GM18508 (cell line): Measurements from ENCODE around the gene KLRC2.
"Not testable (repeated sequence)": the region's sequence is repeated elsewhere in the genome, so short reads cannot be mapped to it uniquely, and the experiment has no call there.

ENCODE experiments used
- ATAC-seq: cut with Tn5 transposase; IDR thresholded peaks from one replicate; pipeline ENCODE4 v1.9.1; 2021; ENCODE audit warnings: moderate number of reproducible peaks; ENCODE audit not compliant: insufficient read depth, unreplicated experiment

Gene KLRC2

GRCh38 chr12:10435816-10436215 is at the start of gene KLRC2:
KLRC2 (minus strand) TSS chr12:10436010; CDS start chr12:10435986, 24 bp downstream.
- not testable (repeated sequence) for ATAC-seq

- ATAC-seq, result not testable (repeated sequence)
These were observed 46.1 kb upstream of the KLRC2 start for GRCh38 chr12:10481901-10482300.

- ATAC-seq, result not testable (repeated sequence)
These were observed 37.0 kb upstream of the KLRC2 start for GRCh38 chr12:10472808-10473207.

DNA sequence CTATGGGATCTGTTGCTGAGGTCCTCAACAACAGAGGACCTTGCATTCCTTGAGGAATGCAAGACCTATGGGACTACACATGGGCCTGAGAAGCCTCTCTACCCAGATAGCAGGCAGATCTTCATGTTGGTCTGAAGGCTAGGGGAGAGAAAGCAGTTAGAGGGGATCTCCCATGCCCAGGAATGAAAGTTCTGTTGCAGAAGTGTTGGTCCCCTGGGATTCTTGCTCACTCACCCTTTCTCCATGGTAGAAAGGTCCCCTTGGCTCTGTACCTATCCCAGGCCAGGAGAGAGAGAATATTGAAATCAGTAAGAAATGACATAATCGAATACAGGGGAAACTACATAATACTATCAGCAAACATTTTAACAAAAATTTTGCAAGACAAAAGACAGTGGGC is 33.9 kb upstream of the KLRC2 start:
- ATAC-seq, result no peak

GRCh38 chr12:10466311-10466710 is 30.5 kb upstream of the KLRC2 start:
- no peak for ATAC-seq

GRCh38 chr12:10457760-10458159 is 21.9 kb upstream of the KLRC2 start:
- ATAC-seq, result no peak

DNA sequence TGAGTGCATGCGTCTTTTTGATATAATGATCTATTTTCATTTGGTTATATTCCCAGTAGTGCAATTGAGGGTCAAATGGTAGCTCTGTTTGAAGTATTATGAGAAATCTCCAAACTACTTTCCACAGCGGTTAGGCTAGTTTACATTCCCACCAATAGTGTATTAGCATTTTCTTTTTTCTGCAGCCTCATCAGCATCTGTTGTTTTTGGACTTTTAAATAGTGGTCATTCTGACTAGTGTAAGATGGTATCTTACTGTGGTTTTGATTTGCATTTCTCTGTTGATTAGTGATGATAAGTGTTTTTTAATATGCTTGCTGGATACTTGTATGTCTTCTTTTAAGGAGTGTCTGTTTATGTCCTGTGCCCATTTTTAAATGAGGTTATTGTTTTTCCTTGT is 21.0 kb upstream of the KLRC2 start:
- ATAC-seq, result no peak

- no peak for ATAC-seq
These were observed 20.0 kb upstream of the KLRC2 start for GRCh38 chr12:10455766-10456165.

GRCh38 chr12:10454531-10454930 is 18.7 kb upstream of the KLRC2 start:
- no peak for ATAC-seq

- no peak for ATAC-seq
These were observed 17.3 kb upstream of the KLRC2 start, which contains the start of gene KLRC1 for GRCh38 chr12:10453156-10453555. KLRC1 (minus strand) TSS chr12:10453377; CDS start chr12:10451156, 2,221 bp downstream.

DNA sequence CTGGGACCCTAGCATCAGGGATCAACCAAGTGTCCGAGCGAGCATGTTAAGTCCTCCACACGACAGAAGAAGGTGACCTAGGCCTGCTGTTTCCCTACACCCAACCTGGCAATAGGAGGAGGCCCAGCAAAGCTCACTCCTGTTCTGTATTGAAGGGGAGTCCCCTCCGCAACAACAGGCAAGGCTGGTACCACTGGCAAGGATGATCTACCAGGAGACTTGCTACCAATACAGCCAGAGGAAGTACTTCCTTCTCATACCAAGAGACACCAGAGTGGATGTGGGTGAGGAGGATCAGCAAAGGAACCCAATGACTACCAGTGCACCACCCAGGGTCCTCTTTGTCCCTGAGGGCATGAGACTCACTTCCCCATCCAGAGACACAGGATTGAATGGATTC is 12.4 kb upstream of the KLRC2 start:
- no peak for ATAC-seq

GRCh38 chr12:10446052-10446451 is 10.2 kb upstream of the KLRC2 start:
- ATAC-seq, result not testable (repeated sequence)

- ATAC-seq, result not testable (repeated sequence)
These were observed 5.3 kb upstream of the KLRC2 start for GRCh38 chr12:10441144-10441543.

DNA sequence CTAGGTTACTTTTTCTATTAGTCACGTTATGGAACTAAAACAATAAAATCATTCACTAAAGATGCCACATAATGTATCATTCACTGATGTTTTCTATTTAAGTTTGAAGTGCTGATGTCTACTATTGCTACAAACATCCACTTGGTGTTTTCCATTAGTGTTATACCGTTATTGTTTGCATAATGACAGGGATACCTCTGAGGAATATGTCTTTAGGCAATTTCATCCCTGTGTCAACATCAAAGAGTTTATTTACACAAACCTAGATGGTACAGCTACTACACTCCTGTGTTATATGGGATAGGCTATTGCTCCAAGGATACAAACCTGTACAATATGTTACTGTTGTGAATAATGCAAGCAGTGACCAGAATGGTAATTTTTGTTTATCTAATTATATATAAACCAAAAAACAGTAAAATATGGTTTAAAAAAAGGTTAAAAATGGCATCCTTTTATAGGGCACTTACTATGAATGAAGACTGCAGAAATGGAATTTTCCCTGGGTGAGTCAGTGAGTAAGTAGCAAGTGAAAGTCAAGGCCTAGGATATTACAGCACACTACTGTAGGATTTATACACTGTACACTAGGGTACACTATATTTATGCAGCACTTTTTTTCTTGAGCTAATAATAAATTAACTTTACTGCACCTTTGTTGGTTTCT is 3.9 kb upstream of the KLRC2 start:
- not testable (repeated sequence) for ATAC-seq

- not testable (repeated sequence) for ATAC-seq
These were observed 1.8 kb upstream of the KLRC2 start for GRCh38 chr12:10437601-10438000.

DNA sequence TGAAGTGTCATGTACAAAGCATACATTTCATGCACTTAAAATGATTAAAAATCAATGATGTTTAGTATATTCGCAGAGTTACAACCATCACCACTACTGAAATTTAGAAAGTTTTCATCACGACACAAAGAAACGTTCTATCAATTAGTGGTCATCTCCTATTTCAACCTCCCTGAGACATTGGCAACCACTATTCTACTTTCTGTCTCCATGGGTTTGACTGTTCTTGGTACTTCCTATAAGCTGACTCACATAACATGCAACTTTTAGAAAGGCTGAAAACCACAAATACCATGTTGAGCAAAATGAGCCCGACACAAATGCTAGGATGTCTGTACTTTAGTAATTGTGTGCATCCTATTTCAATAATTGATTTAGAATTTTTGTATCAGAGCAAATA is 5.2 kb downstream of the KLRC2 start:
- ATAC-seq, result not testable (repeated sequence)

DNA sequence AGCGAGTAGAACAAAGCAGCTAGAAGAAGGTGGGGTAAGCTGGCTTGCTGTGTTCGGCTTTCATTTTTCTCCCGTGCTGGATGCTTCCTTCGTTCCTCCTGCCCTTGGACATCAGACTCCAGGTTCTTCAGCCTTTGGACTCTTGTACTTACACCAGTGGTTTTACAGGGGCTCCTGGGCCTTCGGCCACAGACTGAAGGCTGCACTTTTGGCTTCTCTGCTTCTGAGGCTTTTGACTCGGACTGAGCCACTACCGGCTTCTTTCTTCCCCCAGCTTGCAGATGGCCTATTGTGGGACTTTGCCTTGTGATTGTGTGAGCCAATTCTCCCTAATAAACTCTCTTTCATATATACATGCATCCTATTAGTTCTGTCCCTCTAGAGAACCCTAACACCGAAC is 9.9 kb downstream of the KLRC2 start:
- not testable (repeated sequence) for ATAC-seq

- not testable (repeated sequence) for ATAC-seq
These were observed 11.4 kb downstream of the KLRC2 start for GRCh38 chr12:10424260-10424899.

DNA sequence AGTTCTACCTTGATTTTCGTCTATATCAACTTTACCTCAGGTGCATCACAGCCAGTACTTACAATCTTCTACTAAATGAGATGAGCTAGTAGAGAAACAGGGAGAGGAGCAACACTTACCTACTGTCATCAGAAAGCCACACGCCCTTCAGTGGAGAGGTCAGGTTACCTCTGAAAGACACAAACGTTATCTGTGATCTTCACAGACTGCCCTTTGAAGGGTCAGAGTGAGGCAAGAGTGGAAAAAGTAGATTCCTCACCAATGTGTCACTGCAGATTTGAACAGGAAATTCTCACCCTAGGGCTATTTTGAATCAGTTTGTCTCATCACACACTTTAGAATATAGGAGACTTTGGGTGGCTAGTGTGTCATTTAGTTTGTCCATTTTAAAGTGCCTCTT is 13.7 kb downstream of the KLRC2 start:
- not testable (repeated sequence) for ATAC-seq

GRCh38 chr12:10420334-10420733 is 15.5 kb downstream of the KLRC2 start, which contains the start of gene KLRC3:
KLRC3 (minus strand) TSS chr12:10420595; CDS start chr12:10420550, 45 bp downstream.
- ATAC-seq, result not testable (repeated sequence)

- no peak for ATAC-seq
These were observed 26.4 kb downstream of the KLRC2 start, which contains the start of gene KLRC4 for GRCh38 chr12:10409392-10409791. KLRC4 (minus strand) TSS chr12:10409757; CDS start chr12:10409575, 182 bp downstream.
